Esophagus squamous epithelium (tissue), 5 donors: ENCODE results near the gene ZNF256. TPM values are rescaled to one million over a fixed set of nuclear protein-coding genes. Genes with fewer than 3 reads are reported as not detected.

Source experiments
- DNase-seq: peaks from one replicate; lab custom pipeline; 2025; lab: John Stamatoyannopoulos, UW
- H3K27ac ChIP-seq, 4 donors: fragments of 200-600 bp; sonication (generic); one replicate each; pipeline ENCODE4 v1.5.1; 2016 to 2019; ENCODE audit warnings: mild to moderate bottlenecking in 1 of 4
- H3K27me3 ChIP-seq, 4 donors: fragments of 200-600 bp; sonication (generic); 1 replicate in 3 of 4; 2 replicates in 1 of 4; pipeline versions ENCODE4 v1.5.1 to v1.6.0; 2017 to 2021; ENCODE audit warnings: antibody characterized with exemption in 1 of 4
- H3K36me3 ChIP-seq, 3 donors: fragments of 200-600 bp; sonication (generic); one replicate each; pipeline ENCODE4 v1.5.1; 2016 to 2019
- H3K4me1 ChIP-seq, 3 donors: fragments of 200-600 bp; sonication (generic); one replicate each; pipeline ENCODE4 v1.5.1; 2017 to 2019
- H3K4me3 ChIP-seq, 4 donors: fragments of 200-600 bp; sonication (generic); 1 replicate in 3 of 4; 2 replicates in 1 of 4; pipeline ENCODE4 v1.5.1; 2016 to 2019; ENCODE audit warnings: mild to moderate bottlenecking in 2 of 4, moderate library complexity in 1 of 4
- H3K9me3 ChIP-seq, 3 donors: fragments of 200-600 bp; sonication (generic); one replicate each; pipeline ENCODE4 v1.5.1; 2016 to 2019
- POLR2A ChIP-seq, 4 donors: fragments of 450-650 bp; IDR thresholded peaks; one replicate each; pipeline ENCODE4 v1.6.1; 2017; ENCODE audit warnings: antibody characterized with exemption in 4 of 4, mild to moderate bottlenecking in 4 of 4, moderate library complexity in 3 of 4
- WGBS, 2 donors: methylation state at CpG; one replicate each; pipeline ENCODE4 v1.1.5; 2018; 5-methylcytosine and 5-hydroxymethylcytosine counted together
- intact Hi-C: fragments of 100-400 bp; cut with DNase I; formaldehyde crosslinking; loops from one replicate; pipeline ENCODE4 v1.15.0; 2022
- total RNA-seq, 4 donors: library from RNA; depleted of rRNA; stranded (reverse); fragments of >200 nt; gene quantifications; one replicate each; pipeline ENCODE4 v1.1.0, GENCODE V29; 2016
- TF ChIP-seq, protein P1 (sequence below), 6 experiments: fragments of 450-650 bp in 4 of 6; fragments of 200-600 bp in 2 of 6; sonication (generic) in 2 of 6; IDR thresholded peaks; one replicate each; pipeline ENCODE4 v1.5.1; 2016 to 2019; ENCODE audit warnings: antibody characterized with exemption in 6 of 6, mild to moderate bottlenecking in 4 of 6, moderate library complexity in 4 of 6
- donor health status: DM: yes; HTN: yes; CAD: no.

ZNF256 gene
- total RNA-seq, 4 donors from 2014 or later: 1.7 to 6.3 (median 2.4) TPM

DNA sequence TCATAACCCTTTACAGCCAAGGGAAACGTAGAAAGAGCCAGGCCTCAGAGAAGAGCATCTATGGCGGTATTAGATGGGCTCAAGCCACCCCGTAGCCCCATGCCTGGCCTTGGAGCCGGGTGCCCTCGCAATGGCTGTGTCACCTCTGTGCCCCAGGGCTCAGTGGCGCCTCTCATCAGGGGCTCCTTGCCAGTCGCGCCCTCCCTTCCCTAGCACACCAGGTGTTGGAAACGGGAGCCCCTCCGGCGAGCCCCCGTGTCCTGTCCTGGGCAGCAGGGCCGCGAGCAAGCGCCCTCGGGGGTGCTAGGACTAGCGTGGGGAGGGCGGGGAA is 453 bp downstream of the ZNF256 start:
- Histone ChIP-seq H3K4me1 (peaks cover 6 to 21% (median 9%) of the 10 kb centered on the region in 3 donors), H3K27me3 (no peaks in the 10 kb centered on the region), H3K36me3 (peaks cover 7 to 35% (median 25%) of the 10 kb centered on the region in 3 donors), H3K27ac (peak overlapping the region; percentile 78 to 90 (median 87)), H3K4me3 (peak overlapping the region; percentile 78 to 99 (median 87)), H3K9me3 (peaks cover 0 to 54% (median 29%) of the 10 kb centered on the region in 3 donors)
- DNase-seq: no peak
- intact Hi-C loops: no loop called here
- 0% methylated on average over 1 of the region's 18 CpGs for WGBS, 2 donors
- no peak for TF ChIP-seq POLR2A (IDR thresholded peaks at IDR 0.05)
- TF ChIP-seq, protein P1, sequence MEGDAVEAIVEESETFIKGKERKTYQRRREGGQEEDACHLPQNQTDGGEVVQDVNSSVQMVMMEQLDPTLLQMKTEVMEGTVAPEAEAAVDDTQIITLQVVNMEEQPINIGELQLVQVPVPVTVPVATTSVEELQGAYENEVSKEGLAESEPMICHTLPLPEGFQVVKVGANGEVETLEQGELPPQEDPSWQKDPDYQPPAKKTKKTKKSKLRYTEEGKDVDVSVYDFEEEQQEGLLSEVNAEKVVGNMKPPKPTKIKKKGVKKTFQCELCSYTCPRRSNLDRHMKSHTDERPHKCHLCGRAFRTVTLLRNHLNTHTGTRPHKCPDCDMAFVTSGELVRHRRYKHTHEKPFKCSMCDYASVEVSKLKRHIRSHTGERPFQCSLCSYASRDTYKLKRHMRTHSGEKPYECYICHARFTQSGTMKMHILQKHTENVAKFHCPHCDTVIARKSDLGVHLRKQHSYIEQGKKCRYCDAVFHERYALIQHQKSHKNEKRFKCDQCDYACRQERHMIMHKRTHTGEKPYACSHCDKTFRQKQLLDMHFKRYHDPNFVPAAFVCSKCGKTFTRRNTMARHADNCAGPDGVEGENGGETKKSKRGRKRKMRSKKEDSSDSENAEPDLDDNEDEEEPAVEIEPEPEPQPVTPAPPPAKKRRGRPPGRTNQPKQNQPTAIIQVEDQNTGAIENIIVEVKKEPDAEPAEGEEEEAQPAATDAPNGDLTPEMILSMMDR (IDR thresholded peaks at IDR 0.05): no peak

DNA sequence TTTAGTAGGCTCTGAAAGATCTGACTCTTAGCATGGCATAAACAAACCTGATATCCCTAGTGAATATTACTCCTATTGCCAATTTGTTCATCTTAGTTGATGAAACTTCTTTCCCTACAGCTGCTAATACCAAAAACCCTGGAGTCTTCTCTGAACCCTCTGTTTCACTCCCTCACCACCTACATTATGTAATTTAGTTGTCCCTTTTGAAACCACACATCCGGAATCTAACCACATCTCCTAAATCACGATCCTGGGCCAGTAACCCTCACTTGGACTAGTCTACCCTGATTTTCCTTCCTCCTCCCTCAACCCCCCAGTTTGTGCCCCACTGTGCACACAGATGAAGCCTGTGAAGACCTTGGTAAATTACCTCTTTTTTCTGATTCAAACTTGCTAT is 1.2 kb downstream of the ZNF256 start:
- H3K36me3 ChIP-seq: peaks cover 14 to 42% (median 30%) of the 10 kb centered on the region in 3 donors
- no peak for DNase-seq
- intact Hi-C loops: no loop called here
- peak overlapping the region in 3 of 4 donors; percentile 78 to 99 (median 79) for H3K4me3 ChIP-seq
- H3K9me3 ChIP-seq: peaks cover 0 to 62% (median 36%) of the 10 kb centered on the region in 3 donors
- 65 to 70% methylated on average over 2 of the region's 2 CpGs for WGBS, 2 donors
- H3K27me3 ChIP-seq: no peaks in the 10 kb centered on the region
- TF ChIP-seq, protein P1 (IDR thresholded peaks at IDR 0.05): no peak
- no peak for TF ChIP-seq POLR2A (IDR thresholded peaks at IDR 0.05)
- peaks cover 6 to 21% (median 9%) of the 10 kb centered on the region in 3 donors for H3K4me1 ChIP-seq
- H3K27ac ChIP-seq: no peak overlapping the region

DNA sequence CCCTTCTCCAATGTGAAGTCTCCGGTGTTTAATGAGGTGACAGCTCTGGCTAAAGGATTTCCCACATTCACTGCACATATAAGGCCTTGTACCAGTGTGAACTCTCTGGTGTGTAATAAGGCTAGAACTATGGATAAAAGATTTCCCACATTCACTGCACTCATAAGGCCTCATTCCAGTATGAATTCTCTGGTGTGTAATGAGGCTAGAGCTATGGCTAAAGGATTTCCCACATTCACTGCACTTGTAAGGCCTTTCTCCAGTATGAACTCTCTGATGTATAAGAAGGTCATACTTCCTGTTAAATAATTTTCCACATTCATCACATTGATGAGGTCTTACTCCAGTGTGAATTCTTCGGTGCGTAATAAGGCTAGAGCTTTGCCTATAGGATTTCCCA is 5.9 kb downstream of the ZNF256 start:
- H3K9me3 ChIP-seq: peaks cover 0 to 89% (median 65%) of the 10 kb centered on the region in 3 donors
- no peak overlapping the region for H3K4me3 ChIP-seq
- H3K4me1 ChIP-seq: peaks cover 2 to 9% (median 6%) of the 10 kb centered on the region in 3 donors
- intact Hi-C loops: no loop called here
- WGBS, 2 donors: 88 to 100% methylated on average over 3 of the region's 3 CpGs
- no peak overlapping the region for H3K27ac ChIP-seq
- no peaks in the 10 kb centered on the region for H3K27me3 ChIP-seq
- DNase-seq: no peak
- no peak for TF ChIP-seq POLR2A (IDR thresholded peaks at IDR 0.05)
- TF ChIP-seq, protein P1 (IDR thresholded peaks at IDR 0.05): no peak
- H3K36me3 ChIP-seq: peaks cover 14 to 83% (median 34%) of the 10 kb centered on the region in 3 donors

- TF ChIP-seq POLR2A (IDR thresholded peaks at IDR 0.05): no peak
- TF ChIP-seq, protein P1 (IDR thresholded peaks at IDR 0.05): no peak
- no peak for DNase-seq
- Histone ChIP-seq H3K9me3 (peaks cover 0 to 98% (median 74%) of the 10 kb centered on the region in 3 donors), H3K4me1 (peaks cover 0 to 10% (median 0%) of the 10 kb centered on the region in 3 donors), H3K4me3 (peak overlapping the region in 1 of 4 donors; percentile 77), H3K36me3 (peaks cover 0 to 67% (median 0%) of the 10 kb centered on the region in 3 donors), H3K27me3 (no peaks in the 10 kb centered on the region), H3K27ac (no peak overlapping the region)
- 83 to 89% methylated on average over 12 of the region's 12 CpGs for WGBS, 2 donors
- intact Hi-C loops: no loop called here
Measured at GRCh38 chr19:57935731-57936130, 11.8 kb downstream of the ZNF256 start.

DNA sequence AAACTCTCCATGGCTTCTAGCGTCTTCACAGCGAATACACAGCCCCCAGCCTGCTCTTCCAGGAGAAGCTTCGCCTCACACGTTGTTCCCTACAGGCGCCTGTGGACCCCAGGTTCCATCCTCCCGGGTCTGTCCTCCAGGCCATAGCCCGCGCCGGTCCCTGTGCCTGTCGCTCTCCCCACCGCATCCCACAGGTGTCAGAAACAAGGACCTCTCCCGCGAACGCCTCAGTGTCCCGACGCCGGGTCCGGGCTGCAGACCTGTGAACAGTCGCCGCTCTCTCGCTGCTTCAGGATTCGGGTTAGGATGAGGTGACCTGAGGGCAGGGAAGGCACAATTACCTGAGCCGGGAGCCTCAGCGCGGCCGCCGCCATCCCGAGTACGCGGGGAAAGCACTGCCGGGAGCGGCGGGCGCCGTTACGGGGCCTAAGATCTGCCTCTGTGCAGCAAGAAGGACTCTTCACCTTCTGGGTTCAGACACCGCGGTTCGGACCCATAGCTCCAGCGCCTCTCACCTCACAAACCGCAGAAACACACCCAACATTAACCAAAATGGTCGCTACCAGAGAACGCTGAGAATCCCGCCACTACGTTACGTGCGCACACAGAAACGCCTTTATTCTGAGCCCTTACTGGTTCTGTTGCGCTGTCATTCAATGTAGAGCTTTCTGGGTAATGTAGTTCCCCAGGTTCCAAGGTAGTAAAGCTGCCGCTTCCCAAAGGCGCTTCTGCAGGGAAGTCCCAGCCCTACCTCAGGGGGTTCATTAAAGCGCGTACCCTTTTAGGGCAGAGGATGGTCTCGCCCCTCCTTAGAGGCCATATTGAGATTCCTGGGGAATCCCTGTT is 12.5 kb downstream of the ZNF256 start, which contains the start of gene ZNF418:
Gene ZNF418 (minus strand): TSS at position 583 of the 846 bp plus-strand sequence. CDS start 1,580 bp downstream, outside the sequence.
- Histone ChIP-seq H3K36me3 (peaks cover 0 to 67% (median 0%) of the 10 kb centered on the region in 3 donors), H3K27me3 (no peaks in the 10 kb centered on the region), H3K4me1 (peaks cover 0 to 10% (median 0%) of the 10 kb centered on the region in 3 donors), H3K4me3 (peak within 1 kb of the TSS; percentile 51 to 77 (median 63)), H3K27ac (peak within 1 kb of the TSS; percentile 59 to 80 (median 78)), H3K9me3 (peaks cover 0 to 100% (median 81%) of the 10 kb centered on the region in 3 donors)
- WGBS, 2 donors: 13 to 20% methylated on average over 18 to 23 of the region's 54 CpGs
- DNase-seq: no peak
- intact Hi-C loops: no loop called here
- no peak for TF ChIP-seq POLR2A (IDR thresholded peaks at IDR 0.05)
- TF ChIP-seq, protein P1 (IDR thresholded peaks at IDR 0.05): no peak
